Measurements from ENCODE around the gene UCP2.

Gene UCP2

GRCh38 chr11:74009675-74010305 is 27.1 kb upstream of the UCP2 start:
- no peak for DNase-seq

- DNase-seq = no peak
Measured at GRCh38 chr11:74009230-74009547, 26.5 kb upstream of the UCP2 start.

- no peak for DNase-seq
Measured at GRCh38 chr11:74008373-74009229, 26.0 kb upstream of the UCP2 start, which contains the start of gene UCP3. Gene UCP3 (minus strand): TSS chr11:74009085. CDS start chr11:74007042, 2,043 bp downstream.

- no peak for DNase-seq
Measured at GRCh38 chr11:74007691-74008372, 25.2 kb upstream of the UCP2 start.

- DNase-seq = no peak
Measured at GRCh38 chr11:74006743-74007304, 24.2 kb upstream of the UCP2 start.

- DNase-seq = no peak
Measured at GRCh38 chr11:74005721-74006517, 23.3 kb upstream of the UCP2 start.

DNA sequence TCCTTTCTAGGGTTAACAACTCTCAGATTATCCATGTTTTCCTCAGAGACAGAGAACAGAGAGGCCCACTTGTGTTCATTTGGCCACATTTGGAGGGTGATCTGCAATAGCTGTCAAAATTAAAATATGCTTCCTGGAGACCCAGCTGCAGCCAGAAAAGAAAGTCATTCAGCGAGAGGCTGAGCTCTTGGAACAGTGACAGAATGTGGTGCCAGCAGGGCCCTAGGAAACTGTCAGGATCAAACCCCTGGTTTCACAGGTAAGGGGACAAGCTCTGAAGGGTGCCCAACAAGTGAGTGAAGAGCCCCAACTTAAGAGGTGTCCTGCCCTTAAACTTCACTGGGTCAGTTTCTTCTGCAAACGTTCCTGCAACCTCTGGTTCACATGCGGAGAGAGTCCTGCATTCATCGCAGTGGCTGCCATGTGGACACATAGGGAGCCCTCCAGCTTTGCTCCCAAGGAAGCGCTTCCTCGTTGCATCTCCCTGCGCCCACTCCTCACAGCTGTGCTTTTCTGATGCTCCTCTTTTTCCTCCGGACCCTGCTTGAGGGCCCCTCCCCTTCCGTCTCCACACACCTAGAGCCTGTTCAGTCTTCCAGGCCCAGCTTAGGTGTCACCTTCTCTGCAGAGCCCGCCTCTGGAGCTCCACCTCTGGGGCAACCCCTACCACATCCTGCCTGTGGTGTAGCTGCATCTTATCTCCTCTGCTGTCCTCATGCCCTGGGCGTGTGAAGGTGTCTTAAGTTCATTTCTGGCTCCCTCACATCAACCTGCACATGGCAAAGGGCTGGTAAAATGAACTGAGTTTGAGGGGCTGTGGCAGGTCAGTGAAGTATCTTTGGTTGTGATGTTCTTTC is 22.3 kb upstream of the UCP2 start:
- DNase-seq = no peak

GRCh38 chr11:74004046-74004695 is 21.5 kb upstream of the UCP2 start:
- DNase-seq = no peak

DNA sequence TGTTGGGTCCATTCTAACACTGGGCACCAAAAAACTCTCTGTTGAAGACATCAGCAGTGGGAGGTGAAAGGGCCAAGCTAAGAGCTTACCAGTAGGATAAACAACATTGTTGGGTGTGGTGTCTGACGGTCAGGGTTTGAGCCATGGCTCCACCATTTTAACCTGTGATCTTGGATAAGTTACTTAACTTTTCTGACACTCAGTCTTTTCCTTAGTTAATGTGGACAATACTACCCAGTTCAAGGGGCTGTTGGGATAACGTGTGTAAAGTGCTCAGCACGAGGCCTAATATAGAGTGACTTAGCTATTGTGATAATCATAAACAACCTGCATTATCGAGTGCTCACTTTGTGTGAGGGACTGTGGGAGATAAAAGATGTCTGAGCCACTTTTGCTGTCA is 20.2 kb upstream of the UCP2 start:
- no peak for DNase-seq

- DNase-seq = no peak
Measured at GRCh38 chr11:74001822-74002286, 19.2 kb upstream of the UCP2 start.

- DNase-seq = no peak
Measured at GRCh38 chr11:74000307-74001133, 17.9 kb upstream of the UCP2 start.

- no peak for DNase-seq
Measured at GRCh38 chr11:73999581-74000306, 17.1 kb upstream of the UCP2 start.

GRCh38 chr11:73998846-73999575 is 16.4 kb upstream of the UCP2 start:
- DNase-seq = no peak

DNA sequence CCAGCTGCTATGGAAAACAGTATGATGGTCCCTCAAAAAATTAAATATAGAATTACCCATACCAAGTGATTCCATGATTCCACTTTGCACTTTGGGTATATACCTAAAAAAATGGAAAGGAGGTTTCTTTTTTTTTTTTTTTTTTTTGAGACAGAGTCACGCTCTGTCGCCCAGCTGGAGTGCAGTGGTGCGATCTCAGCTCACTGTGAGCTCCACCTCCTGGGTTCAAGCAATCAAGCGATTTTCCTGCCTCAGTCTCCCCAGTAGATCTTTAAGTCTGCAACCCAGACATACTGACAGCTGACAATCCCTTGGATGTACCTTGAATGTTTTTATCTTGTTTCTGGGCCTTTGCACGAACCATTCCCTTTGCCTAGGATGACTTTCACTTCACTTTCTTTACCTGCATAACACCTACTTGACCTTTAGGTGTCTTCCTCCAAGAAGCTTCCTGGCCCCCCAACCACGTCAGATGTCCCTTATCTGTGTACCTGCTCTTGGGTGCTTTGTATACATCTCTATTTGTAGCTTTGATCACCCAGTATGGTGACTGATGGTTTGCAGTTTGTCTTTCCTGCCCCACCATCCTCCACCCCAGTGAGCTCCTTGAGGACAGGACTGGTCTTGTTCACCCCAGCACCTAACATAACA is 14.6 kb upstream of the UCP2 start:
- no peak for DNase-seq

DNA sequence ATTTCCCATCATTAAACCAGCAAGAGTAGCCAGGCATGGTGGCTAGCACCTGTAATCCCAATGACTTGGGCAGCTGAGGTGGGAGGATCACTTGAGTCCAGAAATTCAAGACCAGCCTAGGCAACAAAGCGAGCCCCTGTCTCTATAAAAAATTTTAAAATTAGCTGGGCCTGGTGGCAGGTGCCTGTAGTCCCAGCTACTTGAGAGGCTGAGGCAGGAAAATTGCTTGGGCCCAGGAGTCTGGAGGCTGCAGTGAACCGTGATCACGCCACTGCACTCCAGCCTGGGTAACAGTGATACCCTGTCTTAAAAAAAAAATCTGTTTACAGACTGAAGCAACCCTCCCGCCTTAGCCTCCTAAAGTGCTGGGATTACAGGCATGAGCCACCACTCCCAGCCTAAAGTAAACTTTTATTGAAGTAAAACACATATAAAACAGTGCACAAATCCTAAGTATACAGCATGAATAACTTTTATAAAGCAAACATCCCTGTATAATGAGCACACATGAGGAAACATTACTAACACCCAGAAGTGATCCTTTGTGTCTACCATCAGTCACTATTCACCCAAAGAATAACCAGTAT is 13.6 kb upstream of the UCP2 start:
- no peak for DNase-seq

- no peak for DNase-seq
Measured at GRCh38 chr11:73995731-73996130, 13.1 kb upstream of the UCP2 start.

GRCh38 chr11:73995247-73995646 is 12.6 kb upstream of the UCP2 start:
- no peak for DNase-seq
